DOHH2 (cell line): Measurements from ENCODE around the gene N4BP2.

ENCODE experiments used
- H3F3A ChIP-seq: fragments of 200-600 bp; sonication (generic), shearing (Covaris generic); 2 replicates; pipeline ENCODE4 v1.6.0; 2016; ENCODE audit warnings: antibody characterized with exemption, mild to moderate bottlenecking; ENCODE audit not compliant: control insufficient read depth, insufficient read depth
- H3K27ac ChIP-seq: fragments of 200-600 bp; sonication (generic); 2 replicates; pipeline ENCODE4 v1.5.1; 2014; ENCODE audit warnings: low read depth, mild to moderate bottlenecking, low read length, moderate library complexity
- H3K27me3 ChIP-seq: fragments of 200-600 bp; sonication (generic); 2 replicates; pipeline ENCODE4 v1.6.1; 2014; ENCODE audit warnings: mild to moderate bottlenecking, low read length, mixed read lengths; ENCODE audit not compliant: control insufficient read depth
- H3K36me3 ChIP-seq: fragments of 200-600 bp; sonication (generic); 2 replicates; pipeline ENCODE4 v1.6.1; 2014; ENCODE audit warnings: mild to moderate bottlenecking, low read length, moderate library complexity, mixed read lengths; ENCODE audit not compliant: control insufficient read depth
- H3K4me1 ChIP-seq: fragments of 200-600 bp; sonication (generic); 2 replicates; pipeline ENCODE4 v1.6.1; 2014; ENCODE audit warnings: mild to moderate bottlenecking, low read length, mixed read lengths; ENCODE audit not compliant: control insufficient read depth
- H3K4me2 ChIP-seq: fragments of 200-600 bp; sonication (generic); 2 replicates; pipeline ENCODE4 v1.6.0; 2014; ENCODE audit warnings: mild to moderate bottlenecking, low read length, moderate library complexity
- H3K4me3 ChIP-seq: fragments of 200-600 bp; sonication (generic); 2 replicates; pipeline ENCODE4 v1.5.1; 2014; ENCODE audit warnings: mild to moderate bottlenecking, low read length, mixed read lengths
- H3K79me2 ChIP-seq: fragments of 200-600 bp; sonication (generic); 2 replicates; pipeline ENCODE4 v1.6.1; 2014; ENCODE audit warnings: mild to moderate bottlenecking, low read length, mixed read lengths; ENCODE audit not compliant: control insufficient read depth
- H3K9me2 ChIP-seq: fragments of 200-600 bp; sonication (generic); replicated peaks from 2 replicates; pipeline ENCODE4 v1.6.1; 2014; ENCODE audit warnings: mild to moderate bottlenecking, low read length, mixed read lengths; ENCODE audit not compliant: control insufficient read depth
- H3K9me3 ChIP-seq: fragments of 200-600 bp; sonication (generic); 2 replicates; pipeline ENCODE4 v1.6.1; 2014; ENCODE audit warnings: antibody characterized with exemption, low read length, mixed read lengths; ENCODE audit not compliant: control insufficient read depth, insufficient read depth
- H4K20me1 ChIP-seq: fragments of 200-600 bp; sonication (generic); 2 replicates; pipeline ENCODE4 v1.6.0; 2014; ENCODE audit warnings: low read depth, mild to moderate bottlenecking, antibody characterized with exemption, low read length, moderate library complexity; ENCODE audit not compliant: control insufficient read depth, insufficient read depth
- EZH2phosphoT487 ChIP-seq: fragments of 200-600 bp; sonication (generic); IDR thresholded peaks from 2 replicates; pipeline ENCODE4 v1.6.1; 2017; ENCODE audit warnings: borderline replicate concordance, mild to moderate bottlenecking, antibody characterized with exemption, low read length, moderate library complexity, mixed read lengths
- TF ChIP-seq, protein P1 (sequence below): fragments of 200-600 bp; sonication (generic); IDR thresholded peaks from one replicate; pipeline ENCODE4 v1.5.1; 2014; ENCODE audit warnings: antibody characterized with exemption, mild to moderate bottlenecking, low read depth, low read length; ENCODE audit not compliant: poor library complexity, severe bottlenecking

Gene N4BP2

GRCh38 chr4:40170588-40170987 lies 113.9 kb downstream of the N4BP2 start:
- Histone ChIP-seq H3K9me3 (peaks cover 9% of the 10 kb centered on the region; the same call in 1 of the 2 replicates), H3K4me3 (no peak overlapping the region), H3K36me3 (peaks cover 11% of the 10 kb centered on the region), H3K79me2 (peaks cover 24% of the 10 kb centered on the region), H3K27ac (no peak overlapping the region), H3K4me1 (peaks cover 44% of the 10 kb centered on the region), H3K9me2 (no peaks in the 10 kb centered on the region), H3K27me3 (no peaks in the 10 kb centered on the region), H3F3A (peaks cover 5% of the 10 kb centered on the region; the same call in 1 of the 2 replicates), H4K20me1 (no peaks in the 10 kb centered on the region), H3K4me2 (no peak overlapping the region)
- TF ChIP-seq, protein P1, sequence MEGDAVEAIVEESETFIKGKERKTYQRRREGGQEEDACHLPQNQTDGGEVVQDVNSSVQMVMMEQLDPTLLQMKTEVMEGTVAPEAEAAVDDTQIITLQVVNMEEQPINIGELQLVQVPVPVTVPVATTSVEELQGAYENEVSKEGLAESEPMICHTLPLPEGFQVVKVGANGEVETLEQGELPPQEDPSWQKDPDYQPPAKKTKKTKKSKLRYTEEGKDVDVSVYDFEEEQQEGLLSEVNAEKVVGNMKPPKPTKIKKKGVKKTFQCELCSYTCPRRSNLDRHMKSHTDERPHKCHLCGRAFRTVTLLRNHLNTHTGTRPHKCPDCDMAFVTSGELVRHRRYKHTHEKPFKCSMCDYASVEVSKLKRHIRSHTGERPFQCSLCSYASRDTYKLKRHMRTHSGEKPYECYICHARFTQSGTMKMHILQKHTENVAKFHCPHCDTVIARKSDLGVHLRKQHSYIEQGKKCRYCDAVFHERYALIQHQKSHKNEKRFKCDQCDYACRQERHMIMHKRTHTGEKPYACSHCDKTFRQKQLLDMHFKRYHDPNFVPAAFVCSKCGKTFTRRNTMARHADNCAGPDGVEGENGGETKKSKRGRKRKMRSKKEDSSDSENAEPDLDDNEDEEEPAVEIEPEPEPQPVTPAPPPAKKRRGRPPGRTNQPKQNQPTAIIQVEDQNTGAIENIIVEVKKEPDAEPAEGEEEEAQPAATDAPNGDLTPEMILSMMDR, result no peak
- TF ChIP-seq EZH2phosphoT487, result no peak

GRCh38 chr4:40173470-40173875 lies 116.8 kb downstream of the N4BP2 start:
- H3K4me3 ChIP-seq, result peak overlapping the region; percentile 36
- no peaks in the 10 kb centered on the region for H4K20me1 ChIP-seq
- H3K9me2 ChIP-seq, result no peaks in the 10 kb centered on the region
- no peaks in the 10 kb centered on the region for H3K36me3 ChIP-seq
- H3K4me2 ChIP-seq, result peak overlapping the region; percentile 63
- H3K9me3 ChIP-seq, result no peaks in the 10 kb centered on the region
- peak overlapping the region; percentile 49 for H3K27ac ChIP-seq
- TF ChIP-seq, protein P1, result no peak
- TF ChIP-seq EZH2phosphoT487, result no peak
- peaks cover 73% of the 10 kb centered on the region for H3K4me1 ChIP-seq
- H3K79me2 ChIP-seq, result peaks cover 39% of the 10 kb centered on the region
- no peaks in the 10 kb centered on the region for H3K27me3 ChIP-seq
- H3F3A ChIP-seq, result peaks cover 10% of the 10 kb centered on the region; the same call in 1 of the 2 replicates

- Histone ChIP-seq H3K27ac (peak overlapping the region; percentile 100), H3F3A (peaks cover 22% of the 10 kb centered on the region), H3K4me2 (peak overlapping the region; percentile 96), H3K9me2 (no peaks in the 10 kb centered on the region), H3K9me3 (no peaks in the 10 kb centered on the region), H3K27me3 (no peaks in the 10 kb centered on the region), H3K79me2 (peaks cover 58% of the 10 kb centered on the region), H3K4me3 (peak overlapping the region; percentile 69), H4K20me1 (no peaks in the 10 kb centered on the region), H3K36me3 (no peaks in the 10 kb centered on the region), H3K4me1 (peaks cover 97% of the 10 kb centered on the region)
- TF ChIP-seq, protein P1, result no peak
- TF ChIP-seq EZH2phosphoT487, result no peak
These were observed 120.0 kb downstream of the N4BP2 start for GRCh38 chr4:40176602-40177001.
